MCF 10A (cell line): ENCODE results near the gene DHX8. TPM values are rescaled to one million over a fixed set of nuclear protein-coding genes. Genes with fewer than 3 reads are reported as not detected.

Experiments used
- BruUV-seq: library from RNA; stranded (reverse); fragments of 400-500 nt; replicated peaks from 2 replicates; lab custom pipeline; 2021; lab: Mats Ljungman, UMichigan
- CTCF ChIA-PET: fragments of 300-600 bp; sonication (Branson Sonifier 250); formaldehyde crosslinking; extraction: SDS; loops from one replicate; lab custom pipeline; 2021; ENCODE audit warnings: antibody characterized with exemption, inconsistent platforms; lab: Yijun Ruan, JAX
- POLR2A ChIA-PET: fragments of 300-600, 350-650 bp; sonication (Branson Sonifier 250); formaldehyde crosslinking; extraction: SDS; loops from one replicate; lab custom pipeline; 2020; ENCODE audit warnings: antibody characterized with exemption, inconsistent platforms; lab: Yijun Ruan, JAX
- DNase-seq: peaks from one replicate; pipeline ENCODE4 v3.0.0-alpha.2; 2018; ENCODE audit not compliant: unreplicated experiment
- H3K27ac Mint-ChIP-seq: one replicate; pipeline ENCODE4 v1.8.0; 2022; ENCODE audit warnings: mild to moderate bottlenecking, low read depth, mixed read lengths; ENCODE audit not compliant: unreplicated experiment
- H3K27me3 Mint-ChIP-seq: one replicate; pipeline ENCODE4 v1.8.0; 2022; ENCODE audit warnings: mixed read lengths; ENCODE audit not compliant: insufficient read depth, unreplicated experiment
- H3K36me3 Mint-ChIP-seq: one replicate; pipeline ENCODE4 v1.8.0; 2022; ENCODE audit warnings: mild to moderate bottlenecking, moderate library complexity, mixed read lengths; ENCODE audit not compliant: insufficient read depth, unreplicated experiment
- H3K4me1 Mint-ChIP-seq: one replicate; pipeline ENCODE4 v1.8.0; 2022; ENCODE audit warnings: mixed read lengths; ENCODE audit not compliant: insufficient read depth, unreplicated experiment
- H3K4me3 Mint-ChIP-seq: one replicate; pipeline ENCODE4 v1.8.0; 2022; ENCODE audit warnings: mild to moderate bottlenecking, moderate library complexity, mixed read lengths; ENCODE audit not compliant: unreplicated experiment
- H3K9me3 Mint-ChIP-seq: one replicate; pipeline ENCODE4 v1.8.0; 2022; ENCODE audit warnings: mixed read lengths; ENCODE audit not compliant: unreplicated experiment
- CTCF ChIP-seq: fragments of 200-600 bp; IDR thresholded peaks from one replicate; pipeline ENCODE4 v1.8.0; 2022; ENCODE audit warnings: antibody characterized with exemption, mild to moderate bottlenecking; ENCODE audit not compliant: unreplicated experiment
- intact Hi-C: fragments of 100-400 bp; cut with micrococcal nuclease; formaldehyde crosslinking; loops from 2 replicates; pipeline ENCODE4 v1.14.1; 2022
- total RNA-seq: library from RNA; stranded (reverse); gene quantifications from 2 replicates; pipeline ENCODE4 v1.2.3, GENCODE V29; 2022

Gene DHX8
- total RNA-seq, 1 experiment from 2014 or later, result 56.9 TPM

- ChIA-PET POLR2A (interaction anchor here (0.8 to 3.3 kb wide), 4 partner anchors 9 to 110 kb away, joined by 3 to 27 read pairs (median 6); partner anchors contain the start of gene ARL4D), CTCF (interaction anchor here (0.8 to 11.6 kb wide), 2 partner anchors 59 to 81 kb away, joined by 3 to 374 read pairs; partner anchors contain the start of gene ARL4D)
- Mint-ChIP-seq H3K4me1 (no peaks in the 10 kb centered on the region), H3K27ac (no peak overlapping the region), H3K4me3 (no peak overlapping the region), H3K27me3 (no peaks in the 10 kb centered on the region), H3K9me3 (no peaks in the 10 kb centered on the region), H3K36me3 (no peaks in the 10 kb centered on the region)
- DNase-seq, result no peak
- TF ChIP-seq CTCF, result no peak
- intact Hi-C loops, result no loop called here
- BruUV-seq, result no TSS peak
Measured at GRCh38 chr17:43477832-43478634, 5.7 kb upstream of the DHX8 start.

GRCh38 chr17:43479948-43480347, 3.8 kb upstream of the DHX8 start:
- H3K4me3 Mint-ChIP-seq, result no peak overlapping the region
- H3K27me3 Mint-ChIP-seq, result no peaks in the 10 kb centered on the region
- peaks cover 3% of the 10 kb centered on the region for H3K4me1 Mint-ChIP-seq
- intact Hi-C loops, result no loop called here
- no peak overlapping the region for H3K27ac Mint-ChIP-seq
- ChIA-PET POLR2A (interaction anchor here (5.1 to 9.5 kb wide), 3 partner anchors 10 to 110 kb away, joined by 55 to 389 read pairs (median 105); partner anchors contain the start of gene ARL4D), CTCF (interaction anchor here (0.7 to 11.6 kb wide), 4 partner anchors 10 to 83 kb away, joined by 4 to 374 read pairs (median 4); partner anchors contain the start of gene ARL4D)
- peaks cover 5% of the 10 kb centered on the region for H3K36me3 Mint-ChIP-seq
- TF ChIP-seq CTCF, result no peak
- no peaks in the 10 kb centered on the region for H3K9me3 Mint-ChIP-seq
- DNase-seq, result no peak
- BruUV-seq, result no TSS peak

GRCh38 chr17:43482103-43483012, 1.4 kb upstream of the DHX8 start:
- Mint-ChIP-seq H3K9me3 (no peaks in the 10 kb centered on the region), H3K4me3 (no peak overlapping the region), H3K4me1 (peaks cover 8% of the 10 kb centered on the region), H3K27ac (no peak overlapping the region), H3K27me3 (no peaks in the 10 kb centered on the region), H3K36me3 (peaks cover 5% of the 10 kb centered on the region)
- no TSS peak for BruUV-seq
- DNase-seq, result no peak
- ChIA-PET CTCF (interaction anchor here (0.5 to 11.6 kb wide), 19 partner anchors 10 to 143 kb away, joined by 3 to 374 read pairs (median 4); partner anchors contain the start of gene ARL4D), POLR2A (interaction anchor here (0.7 to 9.5 kb wide), 17 partner anchors 8 to 148 kb away, joined by 3 to 389 read pairs (median 7); partner anchors contain the start of gene ARL4D)
- intact Hi-C loops, result loop anchor here (1.0 kb wide), 2 partner anchors 81 to 88 kb away; no protein-coding TSS in a partner anchor
- TF ChIP-seq CTCF, result no peak
